CD4-positive, alpha-beta T cell treated with Interleukin-12 subunit alpha and Interleukin-12 subunit beta, for 1 hour (primary cell): Measurements from ENCODE around the gene CAPZB.
A peak's percentile ranks its signal among the peaks of the same experiment; 100 is the strongest.

Source experiments
- DNase-seq: peaks from one replicate; pipeline ENCODE4 v3.0.0-alpha.2; 2020

Gene CAPZB

DNA sequence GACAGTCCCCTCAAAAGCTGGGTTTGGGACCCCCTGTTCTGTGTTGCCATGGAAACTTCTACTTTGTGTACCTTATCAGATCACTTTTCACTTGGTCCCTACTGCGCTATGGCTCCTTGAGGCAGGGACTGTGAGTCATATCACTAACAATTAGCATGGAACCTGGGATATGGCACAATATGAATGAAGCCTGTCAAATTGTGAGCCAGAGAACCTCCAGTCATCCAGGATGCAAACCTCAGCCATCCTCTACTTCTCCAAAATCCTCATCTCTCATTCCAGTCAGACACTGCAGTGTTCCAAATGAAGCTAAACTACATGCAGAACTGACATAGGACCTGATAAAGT lies 11.2 kb upstream of the CAPZB start:
- DNase-seq: no peak

DNA sequence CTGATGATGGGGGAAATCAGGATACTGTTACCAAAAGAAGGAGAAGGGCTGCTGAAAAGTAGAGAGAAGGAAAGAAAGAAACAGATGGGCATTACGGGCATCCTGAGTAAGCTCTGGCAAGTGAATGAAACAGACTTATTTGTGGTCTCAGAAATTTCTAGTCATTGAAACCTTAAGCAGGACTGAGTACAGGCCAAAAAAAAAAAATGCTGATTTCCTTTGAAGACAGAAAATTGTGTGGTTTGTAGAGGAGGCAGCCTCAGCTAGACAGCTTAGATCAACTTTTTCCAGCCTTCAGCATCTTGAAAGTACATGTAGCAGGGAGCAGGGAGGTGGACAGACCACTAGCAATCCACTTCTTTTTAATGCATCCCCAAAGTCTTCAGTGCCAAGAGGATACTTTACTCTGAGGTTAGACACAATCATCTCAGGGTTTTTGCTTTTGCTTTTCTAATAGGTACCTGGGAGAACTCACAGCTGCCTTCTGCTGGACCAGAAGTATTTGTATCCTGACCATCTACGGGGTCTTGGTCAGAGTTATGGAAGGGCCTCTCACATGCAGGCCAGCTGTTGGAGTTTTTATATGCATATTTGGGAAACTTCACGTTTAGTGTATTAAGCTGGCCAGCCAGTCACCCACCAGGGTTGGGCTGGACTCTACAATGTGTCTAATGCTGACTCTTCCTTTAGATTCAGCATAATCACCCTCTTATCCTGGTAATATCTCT lies 10.6 kb upstream of the CAPZB start:
- DNase-seq: no peak

DNA sequence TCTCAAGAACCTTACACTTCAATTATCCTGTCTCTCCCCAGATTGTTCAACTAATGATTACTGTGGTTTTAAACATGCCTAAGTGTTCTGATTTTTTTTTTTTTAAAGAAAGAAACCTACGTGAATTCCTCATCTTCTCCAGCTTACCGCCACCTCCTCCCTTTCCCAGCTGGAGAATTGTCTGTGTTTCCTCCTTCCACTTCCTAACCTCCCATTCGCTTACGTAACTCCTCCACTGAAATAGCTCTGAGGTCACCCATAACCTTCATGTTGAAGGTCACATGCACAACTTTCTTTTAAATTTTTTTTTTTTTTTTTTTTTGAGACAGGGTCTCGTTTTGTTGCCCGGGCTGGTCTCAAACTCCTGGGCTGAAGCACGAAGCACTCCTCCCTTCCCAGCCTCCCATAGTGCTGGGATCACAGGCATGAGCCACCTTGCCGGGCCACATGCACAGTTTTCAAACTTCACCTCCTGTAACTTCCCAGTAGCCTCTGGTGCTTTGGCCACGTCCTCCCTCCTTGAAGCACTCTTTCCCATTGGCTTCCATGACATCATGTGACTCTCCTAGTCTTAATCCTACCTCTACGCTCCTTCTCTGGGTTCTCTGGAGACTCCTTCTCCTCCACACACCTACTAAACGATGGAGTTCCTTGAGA lies 9.8 kb upstream of the CAPZB start:
- DNase-seq: no peak

DNA sequence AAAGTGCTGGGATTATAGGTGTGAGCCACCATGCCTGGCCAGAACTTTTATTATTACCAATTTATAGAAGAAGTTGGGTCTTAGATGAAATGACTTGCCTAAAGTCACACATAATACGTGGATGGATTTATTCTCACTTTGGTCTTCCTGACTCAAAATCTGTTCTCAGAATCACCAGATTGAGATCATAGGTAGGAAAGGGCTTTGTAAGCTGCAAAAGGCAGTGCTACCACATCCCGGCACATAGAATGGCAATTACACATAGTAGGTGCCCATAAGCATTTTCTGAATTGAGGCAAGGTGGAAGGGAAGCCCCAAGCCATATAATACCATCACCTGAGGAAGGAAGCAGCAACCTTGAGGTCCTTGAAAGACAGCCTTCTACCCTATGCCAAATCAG lies 8.2 kb upstream of the CAPZB start:
- DNase-seq: no peak

DNA sequence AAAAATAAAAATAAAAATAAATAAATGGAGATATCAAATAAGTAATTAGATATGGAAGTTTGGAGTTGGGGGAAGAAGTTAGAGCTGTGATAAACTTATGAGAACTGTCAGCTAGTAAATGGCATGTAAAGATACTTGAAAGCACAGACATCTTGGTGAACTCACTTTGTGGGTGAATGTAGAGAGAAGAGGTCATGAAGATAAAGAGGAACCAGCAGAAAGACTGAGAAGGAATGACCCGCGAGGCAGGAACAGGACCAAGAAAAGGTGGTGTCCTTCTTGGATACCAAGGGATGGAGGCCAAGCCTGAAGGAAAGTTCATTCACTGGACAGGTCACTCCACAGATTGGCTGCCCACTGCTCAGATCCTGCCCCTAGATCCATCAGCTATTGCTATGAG lies 4.7 kb upstream of the CAPZB start:
- no peak for DNase-seq

DNA sequence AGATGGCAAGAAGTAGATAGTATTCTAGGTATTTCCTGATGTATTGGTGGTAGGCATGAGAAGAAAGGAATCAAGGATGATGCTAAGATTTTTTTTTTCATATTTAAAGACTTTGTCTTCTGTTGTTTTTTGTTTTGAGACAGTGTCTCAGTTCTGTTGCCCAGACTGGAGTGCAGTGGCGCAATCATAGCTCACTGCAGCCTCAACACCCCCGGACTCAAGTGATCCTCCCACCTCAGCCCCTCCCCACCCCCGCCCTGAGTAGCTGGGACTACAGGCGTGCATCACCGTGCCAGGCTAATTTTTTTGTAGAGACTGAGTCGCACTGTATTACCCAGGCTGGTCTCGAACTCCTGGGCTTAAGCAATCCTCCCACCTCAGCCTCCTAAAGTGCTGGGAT lies 2.8 kb upstream of the CAPZB start:
- no peak for DNase-seq

DNA sequence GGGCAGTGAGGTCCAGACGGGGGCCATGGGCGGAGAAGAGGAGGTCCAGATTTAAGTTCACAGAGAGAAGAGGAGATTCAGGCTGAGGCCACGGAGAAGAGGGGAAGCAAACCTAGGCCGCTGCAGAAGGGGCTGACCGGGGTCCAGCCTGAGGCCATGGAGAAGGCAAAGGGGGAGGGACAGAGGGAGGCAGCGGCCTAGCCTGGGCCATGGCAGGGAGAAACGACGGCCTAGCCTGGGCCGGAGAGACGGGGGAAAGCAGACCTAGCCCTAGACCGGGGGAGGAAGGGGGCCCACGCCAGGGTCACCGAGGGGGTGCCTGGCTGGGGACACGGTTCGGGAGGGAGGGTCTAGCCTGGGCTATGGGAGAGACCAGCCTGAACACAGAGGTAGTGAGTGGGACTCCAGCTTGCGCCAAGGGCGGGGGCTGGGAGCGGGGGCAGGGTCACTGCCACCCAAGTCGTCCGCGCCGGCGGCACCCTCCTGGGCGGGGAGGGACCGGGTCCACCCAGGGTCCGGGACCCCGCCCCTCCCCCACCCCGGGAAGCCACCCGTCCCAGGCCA lies 459 bp downstream of the CAPZB start:
- DNase-seq: no peak

DNA sequence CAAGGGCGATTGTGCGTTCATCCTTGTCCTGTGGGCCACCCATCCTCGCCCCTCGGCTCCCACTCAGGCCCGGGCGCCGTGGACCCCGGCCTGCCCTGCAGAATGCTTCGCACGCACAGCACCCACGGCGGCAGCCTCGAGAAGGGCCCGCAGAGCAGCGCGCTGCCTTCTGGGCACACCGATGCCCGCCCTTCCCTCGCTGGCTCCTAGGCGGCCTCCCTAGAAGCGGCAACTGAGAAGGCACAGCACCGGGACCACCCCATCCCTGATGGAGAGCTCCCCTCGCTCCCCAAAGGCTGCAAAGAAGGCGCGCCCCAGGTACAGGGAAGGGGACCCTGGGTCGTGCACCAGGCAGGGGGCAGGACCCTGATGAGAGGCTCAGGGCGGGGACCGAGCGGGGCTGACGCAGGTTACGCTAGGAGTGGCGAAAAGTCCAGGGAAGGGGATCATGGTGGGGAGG lies 971 bp downstream of the CAPZB start:
- no peak for DNase-seq

DNA sequence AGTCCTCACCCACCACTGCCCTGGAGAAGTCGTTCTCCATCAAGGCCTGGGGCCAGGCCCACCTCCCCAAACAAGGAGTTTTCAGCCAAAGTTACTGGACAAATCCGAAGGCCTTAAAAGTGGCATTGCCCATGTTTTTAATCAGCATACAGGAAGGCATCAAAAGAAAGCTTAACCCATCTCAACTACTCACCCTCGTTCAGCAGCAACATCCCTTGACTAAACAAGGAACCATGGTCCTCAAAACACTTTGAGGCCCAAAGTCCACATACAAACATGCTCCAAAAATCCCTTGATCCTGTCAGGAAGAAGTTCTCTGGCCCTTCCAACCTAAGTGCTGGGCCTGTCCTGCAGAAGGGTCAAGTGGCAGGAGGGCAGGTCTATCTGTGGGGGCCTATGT lies 1.6 kb downstream of the CAPZB start:
- no peak for DNase-seq

DNA sequence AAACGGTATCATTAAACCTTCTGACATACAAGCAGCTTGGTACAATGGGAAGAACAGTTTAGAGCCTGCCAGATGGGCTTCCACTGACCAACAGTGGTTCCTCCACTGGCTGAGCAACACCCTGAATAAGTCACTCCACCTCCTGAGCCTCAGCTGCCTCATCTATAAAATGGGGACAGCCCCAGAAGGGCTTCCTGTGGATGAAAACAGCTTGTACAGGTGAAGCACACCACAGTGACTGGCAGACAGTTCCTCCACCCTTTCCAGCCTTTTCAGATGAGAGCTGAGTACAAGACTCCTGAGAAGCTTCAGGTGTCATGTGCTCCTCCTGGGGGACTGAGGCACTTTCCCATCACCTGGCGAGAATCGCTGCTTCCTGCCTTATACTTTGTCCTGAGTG lies 2.1 kb downstream of the CAPZB start:
- peak; percentile 55 for DNase-seq

DNA sequence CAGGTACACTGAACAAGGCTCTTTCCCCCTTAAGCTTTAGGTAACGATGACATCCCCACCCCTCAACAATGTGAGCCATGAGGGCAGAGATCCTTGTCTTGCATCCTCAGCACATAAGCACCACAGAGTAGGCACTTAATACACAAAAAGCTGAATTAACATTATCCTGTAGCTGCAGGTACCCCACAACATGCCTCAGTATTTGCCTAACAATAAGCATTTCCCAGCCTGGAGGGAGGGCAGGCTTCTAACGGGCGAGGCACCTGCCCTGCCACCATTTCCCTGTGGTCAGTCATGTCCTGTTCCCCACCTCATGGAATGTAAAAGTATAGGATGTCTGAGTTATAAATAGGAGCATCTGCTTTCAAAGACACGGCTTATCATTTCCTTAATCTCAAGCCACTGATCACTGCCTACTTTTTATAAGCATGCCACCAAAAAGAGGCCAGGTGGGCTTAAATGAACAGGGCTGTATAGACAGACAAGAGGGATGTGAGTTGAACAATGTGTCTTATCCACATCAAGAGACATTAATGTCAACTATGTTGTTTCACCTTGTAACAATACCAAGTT lies 3.4 kb downstream of the CAPZB start:
- no peak for DNase-seq

DNA sequence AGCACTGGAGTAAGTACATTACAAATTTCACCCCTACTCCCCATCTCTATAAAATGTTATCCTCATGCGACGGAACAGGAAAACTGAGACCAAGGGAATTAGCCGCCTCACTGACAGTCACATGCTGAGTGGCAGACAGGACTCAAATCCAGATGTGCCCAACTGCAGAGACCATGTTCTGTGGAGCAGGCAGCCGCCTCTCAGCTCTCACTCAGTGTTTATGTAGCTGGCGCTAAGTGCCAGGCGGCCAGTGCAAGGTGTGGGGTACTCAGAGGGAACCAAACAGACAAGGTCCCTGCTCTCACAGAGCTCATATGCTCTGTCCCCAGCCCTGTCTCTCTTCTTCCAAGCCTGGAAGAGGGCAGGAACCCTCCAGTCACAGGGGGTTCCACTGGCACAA lies 5.1 kb downstream of the CAPZB start:
- no peak for DNase-seq

DNA sequence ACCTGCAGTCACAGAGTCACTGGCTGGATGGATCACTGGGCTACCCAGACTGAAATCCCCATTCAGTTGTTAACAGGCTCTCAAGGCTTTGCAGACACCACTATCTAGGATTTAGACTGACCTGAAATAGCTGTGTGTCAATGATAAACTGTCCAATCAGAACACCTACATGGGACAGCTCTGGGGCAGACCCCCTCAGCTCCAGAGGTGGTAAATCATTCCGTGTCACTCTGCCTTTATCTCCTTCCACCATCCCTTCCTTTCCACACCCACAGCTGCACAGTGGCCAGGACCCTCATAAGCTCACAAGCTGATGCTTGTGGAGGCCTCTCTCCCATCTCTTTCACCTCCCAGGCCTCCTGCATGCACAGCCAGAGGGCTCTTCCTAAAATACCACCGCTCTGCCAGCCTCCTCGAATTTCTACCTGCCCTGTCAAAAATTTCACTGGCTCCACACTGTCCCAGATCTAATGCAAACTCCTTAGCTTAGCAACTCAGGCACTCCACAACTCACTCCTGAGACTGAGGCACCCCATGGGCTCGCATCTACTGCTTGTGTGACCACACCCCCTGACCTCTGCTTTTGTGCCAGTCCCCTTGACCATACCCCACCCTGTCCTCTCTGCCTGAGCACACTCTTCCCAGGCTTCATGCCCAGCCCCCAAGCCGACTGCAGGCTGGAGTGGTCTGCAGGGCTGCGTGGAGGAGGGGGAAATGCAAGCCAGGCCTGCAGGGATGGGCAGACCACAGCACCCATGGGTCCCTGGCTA lies 5.8 kb downstream of the CAPZB start:
- DNase-seq: no peak

DNA sequence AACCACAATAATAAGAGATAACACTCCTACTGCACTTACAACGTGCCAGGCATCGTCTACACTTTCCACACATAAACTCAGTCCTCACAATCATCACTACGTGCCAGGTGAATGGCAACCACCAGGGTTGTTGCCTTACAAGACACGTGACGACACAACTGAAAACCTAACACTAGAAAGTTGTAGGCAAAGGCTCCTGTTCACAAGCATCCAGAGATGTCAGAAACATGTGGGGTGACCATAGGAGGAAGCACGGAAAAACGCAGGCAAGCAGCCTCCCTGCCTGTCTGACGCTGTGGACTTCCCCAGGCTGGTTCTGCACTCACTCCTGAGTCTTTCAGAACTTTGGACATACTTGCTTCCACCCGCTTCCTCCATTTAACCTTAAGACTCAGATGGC lies 7.0 kb downstream of the CAPZB start:
- DNase-seq: no peak

DNA sequence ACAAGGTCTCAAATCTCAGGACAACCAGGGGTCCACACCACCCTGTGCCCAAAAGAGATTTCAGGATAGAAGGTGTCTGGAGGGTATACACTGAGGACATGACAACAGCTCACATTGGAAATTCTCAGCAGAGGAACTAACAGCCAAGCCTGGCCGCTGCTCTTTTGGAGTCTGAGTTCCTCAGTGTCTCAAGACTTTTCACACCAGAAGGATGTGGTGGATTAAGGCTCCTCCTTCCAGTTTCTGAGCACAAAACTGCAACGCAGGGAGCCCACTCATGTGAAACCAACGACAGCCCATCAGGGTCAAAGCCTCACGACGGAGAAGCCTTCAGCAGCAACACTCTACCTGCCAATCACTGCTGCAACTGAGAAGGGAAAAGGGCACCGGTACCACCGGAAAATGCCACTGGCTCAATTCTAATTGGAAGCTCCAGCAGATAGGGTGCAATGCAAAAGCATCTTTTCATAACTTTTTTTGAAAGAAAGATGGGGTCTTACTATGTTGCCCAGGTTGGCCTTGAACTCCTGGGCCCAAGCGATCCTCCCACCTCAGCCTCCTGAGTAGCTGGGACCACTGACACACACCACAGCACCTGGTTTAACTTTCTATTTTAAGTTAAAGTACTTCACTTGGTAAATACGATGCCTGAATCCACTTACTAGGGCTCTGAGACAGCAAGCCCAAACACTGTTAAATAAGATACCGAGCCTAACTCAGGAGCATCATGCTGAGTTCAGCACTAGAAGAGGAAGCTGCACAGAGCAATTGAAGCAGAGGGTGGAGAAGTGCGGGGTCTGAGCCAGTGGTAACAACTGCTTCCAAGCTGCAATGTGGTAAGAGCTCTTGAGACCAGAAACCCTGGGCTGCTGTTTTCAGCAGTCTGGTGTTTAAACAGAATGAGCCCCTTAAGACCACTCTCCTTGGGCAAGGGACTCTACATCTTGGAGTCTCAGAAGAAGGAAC lies 7.8 kb downstream of the CAPZB start:
- DNase-seq: peak; percentile 54

DNA sequence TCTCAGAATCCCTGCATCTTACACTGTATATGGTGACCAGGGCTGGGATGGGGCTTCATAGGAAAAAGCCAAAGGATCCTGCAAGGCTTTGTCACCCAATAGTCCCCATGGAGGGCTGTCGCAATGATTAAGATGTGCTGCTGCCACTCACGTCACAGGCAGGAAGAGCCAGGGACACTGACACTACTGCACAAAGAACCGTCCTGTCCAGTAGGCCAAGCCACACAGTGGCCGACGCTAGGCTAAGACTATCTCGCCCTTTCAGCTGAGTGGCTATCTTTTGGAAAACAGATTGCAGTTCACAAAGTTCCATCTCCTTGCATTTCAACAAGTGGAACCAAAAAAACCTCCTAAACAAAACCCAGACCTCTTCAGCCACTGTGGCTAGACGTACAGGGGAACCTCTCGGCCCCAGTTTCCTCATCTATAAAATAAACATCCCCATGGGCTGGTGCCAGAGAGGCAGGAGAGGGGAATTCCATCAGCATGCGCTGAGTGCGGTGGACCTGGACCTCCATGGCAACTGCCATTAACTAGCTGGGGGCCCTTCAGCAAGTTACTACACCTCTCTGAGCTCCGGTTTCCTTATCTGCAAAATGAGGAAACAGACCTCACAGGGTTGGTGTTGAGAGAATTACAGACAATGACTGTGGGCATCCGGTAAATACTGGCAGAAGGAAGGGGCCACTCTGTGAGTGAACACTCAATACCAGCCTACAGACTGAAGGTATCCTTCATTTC lies 8.7 kb downstream of the CAPZB start:
- peak; percentile 74 for DNase-seq

DNA sequence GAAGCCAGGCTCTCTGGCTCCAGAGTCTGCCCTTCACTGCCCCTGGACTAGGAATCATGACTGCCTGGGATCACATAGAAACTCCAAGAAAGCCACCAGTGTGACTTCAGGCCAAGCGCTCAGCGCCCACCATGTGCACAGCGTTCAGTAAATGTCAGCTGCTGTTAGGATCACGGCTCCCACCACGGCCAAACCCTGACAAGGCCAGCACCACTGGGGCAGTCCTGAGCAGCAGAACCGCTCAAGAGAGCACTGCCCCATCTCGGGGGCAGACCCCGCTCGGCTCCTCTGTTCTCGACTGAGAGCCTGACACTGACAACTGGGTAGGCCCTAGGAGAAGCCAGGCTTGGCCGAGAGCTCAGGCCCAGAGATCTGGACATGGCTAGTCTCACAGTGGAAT lies 10.0 kb downstream of the CAPZB start:
- no peak for DNase-seq

DNA sequence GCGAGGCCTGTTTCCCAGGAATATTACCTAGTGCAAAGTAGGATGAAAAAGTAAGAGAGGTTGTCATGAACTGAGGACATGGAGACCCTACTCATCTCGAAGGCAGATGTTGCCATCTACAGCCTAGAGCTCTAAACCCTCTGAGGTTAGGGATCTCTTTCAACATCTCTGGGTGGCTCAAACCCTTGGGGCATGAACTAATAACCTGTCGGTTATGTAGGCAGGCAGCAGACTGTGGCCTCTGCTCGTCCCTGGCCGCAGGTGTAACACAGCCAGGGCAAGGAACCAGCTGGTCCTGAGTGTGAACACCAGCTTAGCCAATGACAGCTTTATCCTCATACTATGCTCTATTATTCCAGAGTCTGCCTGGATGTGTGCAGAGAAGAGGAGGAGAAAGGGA lies 13.2 kb downstream of the CAPZB start:
- DNase-seq: no peak

DNA sequence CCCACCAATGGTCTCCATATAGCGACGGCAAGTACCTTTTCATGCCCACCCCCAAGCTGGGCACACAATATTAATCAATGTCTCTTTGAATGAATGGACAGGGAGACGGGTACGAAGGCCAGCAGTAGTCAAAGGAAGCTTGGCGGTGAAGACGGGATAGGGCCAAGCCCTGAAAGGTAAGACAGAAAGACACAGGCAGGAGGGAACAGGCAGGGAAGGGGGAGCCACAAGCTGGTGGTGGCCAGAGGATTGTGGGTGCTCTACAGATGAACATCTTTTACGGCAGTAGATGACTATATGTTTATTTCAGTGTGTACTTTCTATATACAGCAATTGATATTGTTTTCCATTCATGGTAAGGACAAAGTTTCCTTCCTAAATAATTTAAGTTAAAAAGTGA lies 16.3 kb downstream of the CAPZB start:
- DNase-seq: no peak

DNA sequence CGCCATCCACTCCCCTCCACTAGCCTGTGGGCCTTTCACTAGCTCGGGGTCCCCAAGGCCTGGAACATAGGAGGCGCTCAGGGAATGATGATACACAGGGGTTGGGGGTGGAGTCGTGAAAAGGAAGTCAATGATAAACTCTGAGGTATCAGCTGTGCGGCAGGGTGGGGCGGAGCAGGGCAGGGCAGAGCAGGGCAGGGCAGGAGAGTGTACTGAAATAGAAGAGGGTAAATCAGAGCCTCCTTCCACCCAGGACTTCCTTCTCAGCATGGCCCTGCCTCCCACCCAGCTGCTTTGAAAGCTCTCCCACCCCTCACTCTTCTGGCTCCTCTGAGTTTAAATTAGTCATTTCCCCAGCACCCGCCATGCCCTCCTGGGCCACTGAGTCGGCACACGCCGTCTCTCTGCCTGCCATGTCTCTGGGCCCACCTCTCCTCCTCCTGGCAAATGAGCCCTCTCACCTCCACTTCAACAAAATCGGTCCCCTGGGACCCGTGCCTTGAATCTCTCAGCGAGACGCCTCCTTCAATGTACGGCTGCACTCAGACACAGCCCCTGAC lies 16.9 kb downstream of the CAPZB start:
- DNase-seq: peak; percentile 72
